Measurements from ENCODE around the gene API5.
A peak's percentile ranks its signal among the peaks of the same experiment; 100 is the strongest.

API5 gene

DNA sequence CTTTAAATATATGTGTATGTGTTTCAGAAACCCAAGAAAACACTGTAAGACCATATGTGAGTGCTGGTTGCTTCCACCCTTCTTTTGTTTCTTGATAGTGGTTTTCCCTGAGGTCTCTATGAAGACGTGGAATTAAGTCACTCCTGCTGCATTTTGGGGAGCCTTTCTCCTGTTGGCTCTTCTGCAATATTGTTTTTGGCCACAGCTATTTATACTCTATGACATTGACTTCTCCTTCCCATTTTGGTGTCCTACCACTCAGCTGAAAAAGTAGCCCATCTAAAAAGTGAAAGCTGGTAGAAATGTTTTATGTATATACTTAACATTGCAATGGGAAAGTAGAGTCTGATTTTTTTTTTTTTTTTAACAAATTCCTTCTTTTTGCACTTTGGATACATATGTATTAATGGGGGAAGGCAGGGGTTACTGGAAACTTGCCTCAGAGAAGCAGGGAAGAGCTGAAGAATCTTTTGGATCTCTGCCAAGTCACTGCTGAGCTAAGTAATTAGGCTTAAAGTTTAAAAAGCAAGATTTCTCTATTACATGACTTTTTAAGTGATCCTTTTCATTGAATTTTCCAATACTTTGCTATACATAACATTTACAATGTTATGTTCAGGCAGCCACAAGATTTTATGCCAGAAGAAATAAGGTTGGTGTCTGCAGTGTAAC, 48.7 kb downstream of the API5 start:
- peak in 1 of 5 experiments; percentile 3 for DNase-seq

- no peak for DNase-seq
These were observed 54.9 kb downstream of the API5 start for GRCh38 chr11:43366677-43367076.

DNA sequence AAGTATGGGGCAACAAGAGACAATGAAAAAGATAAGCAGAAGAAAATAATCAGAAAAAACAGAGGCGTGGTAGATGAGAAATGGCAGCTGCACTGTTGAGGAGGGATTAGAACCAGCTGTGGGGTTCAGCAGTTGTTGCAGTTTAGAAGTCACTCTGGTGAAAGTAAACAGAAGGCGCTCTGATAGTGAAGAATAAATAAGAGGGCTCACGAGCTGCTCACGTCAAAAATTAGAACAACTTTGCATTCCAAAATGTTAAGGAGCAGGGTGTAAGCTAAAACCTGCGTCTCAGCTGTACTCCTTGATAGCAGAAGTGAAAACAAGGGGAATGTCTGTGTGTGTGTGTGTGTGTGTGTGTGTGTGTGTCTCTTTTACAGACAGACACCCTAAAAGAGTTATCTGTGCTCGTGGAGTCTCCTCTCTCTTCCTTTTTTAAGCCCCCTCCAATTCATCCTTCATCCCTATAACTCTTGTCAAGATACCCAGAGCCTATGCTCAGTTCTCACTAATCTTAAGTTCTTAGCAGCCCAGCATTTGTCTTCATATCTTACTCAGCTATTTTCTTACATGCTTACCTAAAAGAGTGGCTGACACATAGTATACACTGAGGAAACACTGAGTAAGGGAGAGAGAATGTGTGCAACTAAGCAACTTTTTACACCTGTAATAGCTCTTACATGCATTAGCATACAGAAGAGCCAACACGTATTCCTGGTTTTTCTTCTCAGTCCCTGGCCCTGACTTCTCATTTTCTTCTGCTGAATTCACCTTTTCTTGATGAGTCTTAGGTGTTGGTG, 55.8 kb downstream of the API5 start:
- no peak for DNase-seq

DNA sequence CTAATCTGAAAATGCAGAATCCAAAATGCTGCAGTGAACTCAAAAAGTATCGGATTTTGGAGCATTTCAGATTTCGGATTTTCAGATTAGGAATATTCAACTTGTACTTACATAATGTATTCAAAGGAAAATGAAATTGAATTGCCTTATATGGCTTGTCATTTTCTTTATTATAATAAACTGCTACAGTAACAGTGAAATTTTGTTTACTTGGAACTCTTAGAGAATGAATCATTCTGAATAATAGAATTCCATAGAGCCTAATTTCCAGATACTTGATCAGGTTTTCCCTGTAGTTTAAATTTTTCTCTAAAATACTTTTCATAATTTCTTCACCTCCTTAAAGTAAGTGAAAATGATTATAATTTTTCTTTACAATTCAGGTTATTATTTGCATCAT, 64.3 kb downstream of the API5 start:
- no peak for DNase-seq

DNA sequence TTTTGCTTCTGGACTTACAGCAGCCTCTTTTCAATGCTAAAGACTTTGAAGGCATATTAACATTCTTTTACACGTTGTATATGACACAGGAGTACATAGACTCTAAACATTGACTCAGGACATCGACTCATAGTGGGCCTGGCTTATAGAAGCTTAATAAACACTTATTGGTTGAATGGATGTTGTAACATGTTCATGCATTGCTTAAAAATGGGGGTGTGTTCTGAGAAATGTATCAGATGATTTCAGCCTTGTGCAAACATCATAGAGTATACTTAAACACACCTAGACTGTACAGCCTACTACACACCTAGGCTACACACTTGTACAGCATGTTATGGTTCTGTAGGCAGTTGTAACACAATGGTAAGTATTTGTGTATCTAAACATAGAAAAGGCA, 64.8 kb downstream of the API5 start:
- no peak for DNase-seq

GRCh38 chr11:43377389-43377788, 65.6 kb downstream of the API5 start:
- peak in 1 of 5 experiments; percentile 21 for DNase-seq

- no peak for DNase-seq
These were observed 67.1 kb downstream of the API5 start for GRCh38 chr11:43378897-43379296.

DNA sequence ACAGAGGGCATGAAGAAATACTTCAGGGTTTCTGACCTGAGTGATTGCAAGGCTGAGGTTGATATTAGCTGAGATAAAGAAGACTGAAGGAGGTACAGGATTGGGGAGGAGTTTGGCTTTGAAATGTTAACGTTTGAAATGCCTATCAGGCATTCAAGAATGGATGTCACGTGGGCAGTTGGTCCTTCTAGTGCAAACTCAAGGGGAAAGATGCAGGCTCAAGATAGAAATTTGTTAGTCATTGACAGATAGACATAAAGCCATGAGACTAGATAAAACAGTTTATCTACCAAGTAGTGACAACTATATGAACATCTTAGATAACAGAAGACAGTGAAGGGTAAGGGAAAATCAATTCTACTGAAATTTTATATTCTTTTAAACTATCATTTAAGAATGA, 70.0 kb downstream of the API5 start:
- DNase-seq, result no peak

DNA sequence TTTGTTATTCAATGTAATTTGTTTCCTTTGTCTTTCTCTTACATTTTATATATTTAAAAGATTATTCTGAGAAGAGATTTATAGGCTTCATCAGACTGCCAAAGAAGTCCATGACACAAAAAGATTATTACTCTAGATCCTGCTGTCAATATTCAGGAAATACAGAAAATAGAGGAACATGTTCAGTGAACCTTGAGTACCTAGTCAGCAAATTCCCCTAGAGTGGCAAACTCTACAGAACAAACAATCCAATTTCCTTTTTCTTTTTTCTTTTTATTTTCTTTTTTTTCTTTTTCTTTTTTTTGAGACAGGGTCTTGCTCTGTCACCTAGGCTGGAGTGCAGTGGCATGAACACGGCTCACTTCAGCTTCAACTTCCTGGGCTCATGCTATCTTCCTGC, 70.8 kb downstream of the API5 start:
- no peak for DNase-seq

- no peak for DNase-seq
These were observed 72.6 kb downstream of the API5 start for GRCh38 chr11:43384393-43384792.

DNA sequence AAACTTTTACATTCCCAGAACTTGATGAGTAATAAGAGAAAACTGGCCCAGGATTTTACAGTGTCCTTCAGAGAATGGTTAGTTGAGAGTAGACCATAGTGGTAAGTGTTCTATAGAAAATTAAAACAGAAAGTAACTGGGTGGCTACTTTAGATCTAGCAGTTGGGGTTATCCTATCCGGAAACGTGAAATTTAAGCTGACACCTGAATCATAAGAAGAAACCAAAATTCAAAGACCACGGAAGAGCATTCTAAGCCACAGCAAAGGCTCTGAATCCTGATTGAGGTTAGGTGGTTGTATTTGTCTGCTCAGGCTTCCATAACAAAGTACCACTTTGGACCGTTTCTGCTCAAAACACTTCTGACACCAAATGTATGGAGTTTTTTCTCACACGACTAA, 80.9 kb downstream of the API5 start:
- peak in 2 of 5 experiments; percentile 3 to 80 for DNase-seq

- no peak for DNase-seq
These were observed 82.1 kb downstream of the API5 start for GRCh38 chr11:43393765-43394355.

Data from T-helper 2 cell (primary cell).